ENCODE results near the gene TGFBR3L.
"Not testable (repeated sequence)": the region's sequence is repeated elsewhere in the genome, so short reads cannot be mapped to it uniquely, and the experiment has no call there.

TGFBR3L gene

DNA sequence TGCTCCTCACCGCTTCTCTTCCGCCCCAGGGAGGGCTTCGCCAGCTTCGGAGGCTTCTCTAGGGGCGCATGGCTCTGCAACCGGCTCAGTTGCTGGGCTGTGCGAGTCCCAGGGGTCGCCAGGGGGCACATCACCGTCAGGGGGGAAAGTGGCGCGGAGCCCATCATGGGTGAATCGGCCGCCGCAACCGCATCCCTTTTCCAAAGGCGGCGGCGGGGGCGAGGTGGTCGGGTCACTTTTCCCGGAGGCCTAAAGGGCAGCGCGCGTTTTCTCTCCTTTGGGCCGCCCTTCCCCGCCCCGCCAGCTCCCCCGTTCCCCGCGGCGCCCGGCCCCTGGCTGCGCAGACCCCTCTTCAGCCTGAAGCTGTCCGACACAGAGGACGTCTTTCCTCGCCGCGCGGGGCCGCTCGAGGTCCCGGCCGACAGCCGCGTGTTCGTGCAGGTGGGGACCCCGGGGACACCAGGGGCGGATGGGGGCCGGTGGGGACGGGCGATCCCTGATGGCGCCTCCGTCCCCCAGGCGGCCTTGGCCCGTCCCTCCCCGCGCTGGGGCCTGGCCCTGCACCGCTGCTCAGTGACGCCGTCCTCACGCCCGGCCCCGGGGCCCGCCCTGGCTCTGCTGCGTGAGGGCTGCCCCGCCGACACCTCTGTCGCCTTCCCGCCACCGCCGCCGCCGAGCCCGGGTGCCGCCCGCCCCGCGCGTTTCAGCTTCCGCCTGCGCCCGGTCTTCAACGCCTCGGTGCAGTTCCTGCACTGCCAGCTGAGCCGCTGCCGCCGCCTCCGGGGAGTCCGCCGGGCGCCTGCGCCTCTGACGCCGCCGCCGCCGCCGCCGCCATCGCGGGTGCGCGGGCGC is 1.7 kb downstream of the TGFBR3L start:
- DNase-seq (ENCODE audit: low read depth in 2 of 3, low spot score in 1 of 3), result peak; percentile 37 to 53 (median 44)

DNA sequence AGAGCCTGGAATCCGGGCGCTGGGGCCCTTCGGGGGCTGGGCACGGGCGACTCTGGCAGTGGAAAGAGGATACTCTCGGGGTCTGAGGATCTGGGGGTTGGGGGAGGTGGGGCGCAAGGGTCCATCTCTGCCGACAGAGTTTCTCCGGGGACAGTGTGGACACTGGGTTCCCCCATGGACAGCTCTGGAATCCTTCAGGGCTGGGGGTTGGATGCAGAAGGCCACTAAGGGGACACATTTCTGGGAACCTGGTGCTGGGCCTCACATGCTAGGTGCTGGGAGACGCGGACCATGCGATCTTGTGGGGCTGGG is 2.3 kb downstream of the TGFBR3L start:
- DNase-seq (ENCODE audit: low read depth in 2 of 3, low spot score in 1 of 3), result no peak

DNA sequence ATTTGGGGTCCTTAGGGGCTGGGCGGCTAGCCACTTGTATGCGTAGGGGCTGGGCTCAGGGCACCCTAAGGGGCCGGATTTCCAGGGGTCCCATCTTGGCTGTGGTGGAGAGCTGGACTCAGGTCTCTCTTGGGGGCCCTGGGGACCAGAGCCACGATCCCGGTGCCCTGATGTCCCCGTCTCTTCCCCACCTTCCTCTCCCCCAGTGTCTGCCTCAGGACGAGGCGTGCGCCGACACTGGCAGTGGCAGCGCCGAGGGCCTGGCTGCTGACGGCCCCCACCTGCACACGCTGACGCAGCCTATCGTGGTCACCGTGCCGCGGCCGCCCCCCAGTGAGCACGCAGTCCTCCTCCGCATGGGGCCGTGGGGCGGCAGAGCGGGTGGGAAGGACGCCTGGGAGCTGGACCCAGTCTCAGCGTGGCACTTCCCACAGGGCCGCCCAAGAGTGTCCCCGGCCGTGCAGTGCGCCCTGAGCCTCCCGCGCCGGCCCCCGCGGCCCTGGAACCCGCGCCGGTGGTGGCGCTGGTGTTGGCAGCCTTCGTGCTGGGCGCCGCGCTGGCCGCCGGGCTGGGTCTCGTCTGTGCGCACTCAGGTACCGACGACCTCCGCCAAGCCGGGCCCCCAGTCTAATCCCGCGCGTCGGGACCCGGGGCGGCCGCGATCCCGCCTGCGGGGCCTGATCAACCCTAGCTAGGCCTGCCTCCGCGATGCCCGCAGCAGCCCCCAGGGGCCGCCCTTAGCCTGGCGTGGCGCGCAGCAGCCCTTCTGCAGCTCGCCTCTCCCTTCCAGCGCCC is 2.8 kb downstream of the TGFBR3L start:
- DNase-seq (ENCODE audit: low read depth in 2 of 3, low spot score in 1 of 3), result peak in 2 of 3 donors; percentile 30 to 39

DNA sequence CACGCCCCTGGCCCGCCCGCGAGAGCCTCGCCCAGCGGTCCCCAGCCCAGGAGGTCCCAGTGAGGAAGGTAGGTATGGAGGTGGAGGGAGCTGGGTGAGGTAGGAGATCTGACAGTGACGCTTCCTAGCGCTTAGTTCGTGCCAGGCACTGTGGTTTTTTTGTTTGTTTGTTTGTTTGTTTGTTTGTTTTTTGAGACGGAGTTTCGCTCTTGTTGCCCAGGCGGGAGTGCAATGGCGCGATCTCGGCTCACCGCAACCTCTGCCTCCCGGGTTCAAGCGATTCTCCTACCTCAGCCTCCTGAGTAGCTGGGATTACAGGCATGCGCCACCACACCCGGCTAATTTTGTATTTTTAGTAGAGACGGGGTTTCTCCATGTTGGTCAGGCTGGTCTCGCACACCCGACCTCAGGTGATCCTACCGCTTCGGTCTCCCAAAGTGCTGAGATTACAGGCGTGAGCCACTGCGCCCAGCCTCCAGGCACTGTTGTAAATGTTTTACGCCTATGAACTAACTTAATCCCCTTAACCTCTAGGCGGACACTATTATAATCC is 3.5 kb downstream of the TGFBR3L start:
- not testable (repeated sequence) for DNase-seq (ENCODE audit: low read depth in 2 of 3, low spot score in 1 of 3)

DNA sequence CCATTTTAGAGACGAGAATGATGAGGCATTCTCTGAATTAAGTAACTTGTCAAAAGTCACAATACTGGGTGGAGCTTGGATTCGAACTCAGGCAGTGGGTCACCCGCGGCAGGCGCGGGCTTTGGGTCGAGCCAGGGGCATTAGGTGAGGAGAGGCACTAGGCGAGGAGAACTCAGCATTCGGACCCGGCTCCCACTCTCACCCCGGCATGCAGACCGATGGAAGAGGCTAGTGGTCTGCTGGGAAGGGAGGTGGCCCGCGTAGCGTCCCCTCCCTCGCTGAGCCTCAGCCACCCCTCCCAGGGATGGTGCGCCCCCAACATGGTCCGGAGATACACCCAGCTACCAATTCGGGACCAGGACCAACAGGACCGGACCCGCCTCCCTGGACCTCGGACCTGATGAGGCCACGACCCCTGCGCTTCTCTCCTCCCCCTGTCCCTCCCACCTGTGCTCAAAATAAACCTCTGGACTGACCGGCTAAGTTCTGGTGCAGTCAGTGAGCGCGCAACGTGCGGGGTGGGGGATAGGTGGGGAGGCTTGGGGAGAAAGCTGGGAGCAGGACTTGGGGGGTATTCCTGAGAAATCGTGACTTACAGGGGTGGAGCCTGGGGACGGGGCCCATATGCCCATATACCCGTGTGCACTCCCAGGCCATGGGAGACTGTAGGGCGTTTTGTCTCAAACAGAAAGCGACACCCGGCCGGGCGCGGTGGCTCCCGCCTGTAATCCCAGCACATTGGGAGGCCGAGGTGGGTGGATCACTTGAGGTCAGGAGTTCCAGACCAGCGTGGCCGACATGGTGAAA is 4.2 kb downstream of the TGFBR3L start:
- no peak for DNase-seq (ENCODE audit: low read depth in 2 of 3, low spot score in 1 of 3)

DNA sequence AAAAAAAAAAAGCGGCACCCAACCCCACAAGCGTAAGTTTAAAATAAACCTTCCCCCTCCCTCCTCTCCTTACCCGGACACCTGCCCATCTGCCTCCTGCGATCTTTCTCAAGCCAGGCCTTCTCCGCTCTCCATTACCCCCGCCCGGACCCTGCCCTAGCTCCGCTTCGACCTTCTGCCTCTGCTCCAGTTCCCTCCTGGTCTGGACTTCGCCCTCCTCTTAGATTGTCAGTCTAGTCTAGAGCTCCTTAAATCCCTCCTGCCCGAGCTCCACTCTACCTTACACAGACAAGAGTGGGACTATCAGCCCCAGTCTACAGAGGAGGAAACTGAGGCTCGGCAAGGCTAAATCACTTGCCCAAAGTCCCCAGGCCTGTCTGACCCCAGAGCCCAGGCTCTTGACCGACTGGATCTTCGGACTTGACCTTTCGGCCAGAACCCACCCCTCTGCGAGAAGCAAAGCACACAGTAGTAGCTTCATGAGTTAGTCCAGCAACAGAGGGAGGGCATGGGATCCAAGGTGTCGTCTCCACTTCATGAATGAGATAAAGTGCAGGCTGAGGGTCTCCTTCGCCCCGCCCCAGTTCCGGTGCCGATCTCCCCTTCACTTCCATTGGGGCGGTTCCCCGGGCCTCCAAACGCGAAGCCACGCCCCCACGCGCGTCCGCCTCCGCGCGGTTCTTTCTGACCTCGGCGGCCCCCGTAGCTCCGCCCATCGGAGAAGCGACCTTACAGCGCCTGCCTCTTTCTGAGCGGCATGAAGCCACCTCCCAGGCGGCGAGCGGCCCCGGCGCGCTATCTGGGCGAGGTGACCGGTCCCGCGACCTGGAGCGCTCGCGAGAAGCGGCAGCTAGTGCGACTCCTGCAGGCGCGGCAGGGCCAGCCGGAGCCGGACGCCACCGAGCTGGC is 5.2 kb downstream of the TGFBR3L start, which contains the start of gene SNAPC2:
TSS of gene SNAPC2 (plus strand) at position 729 of the 909 bp plus-strand sequence. CDS start at position 758, 29 bp downstream.
- DNase-seq (ENCODE audit: low read depth in 2 of 3, low spot score in 1 of 3), result peak; percentile 94 to 95 (median 95)

DNA sequence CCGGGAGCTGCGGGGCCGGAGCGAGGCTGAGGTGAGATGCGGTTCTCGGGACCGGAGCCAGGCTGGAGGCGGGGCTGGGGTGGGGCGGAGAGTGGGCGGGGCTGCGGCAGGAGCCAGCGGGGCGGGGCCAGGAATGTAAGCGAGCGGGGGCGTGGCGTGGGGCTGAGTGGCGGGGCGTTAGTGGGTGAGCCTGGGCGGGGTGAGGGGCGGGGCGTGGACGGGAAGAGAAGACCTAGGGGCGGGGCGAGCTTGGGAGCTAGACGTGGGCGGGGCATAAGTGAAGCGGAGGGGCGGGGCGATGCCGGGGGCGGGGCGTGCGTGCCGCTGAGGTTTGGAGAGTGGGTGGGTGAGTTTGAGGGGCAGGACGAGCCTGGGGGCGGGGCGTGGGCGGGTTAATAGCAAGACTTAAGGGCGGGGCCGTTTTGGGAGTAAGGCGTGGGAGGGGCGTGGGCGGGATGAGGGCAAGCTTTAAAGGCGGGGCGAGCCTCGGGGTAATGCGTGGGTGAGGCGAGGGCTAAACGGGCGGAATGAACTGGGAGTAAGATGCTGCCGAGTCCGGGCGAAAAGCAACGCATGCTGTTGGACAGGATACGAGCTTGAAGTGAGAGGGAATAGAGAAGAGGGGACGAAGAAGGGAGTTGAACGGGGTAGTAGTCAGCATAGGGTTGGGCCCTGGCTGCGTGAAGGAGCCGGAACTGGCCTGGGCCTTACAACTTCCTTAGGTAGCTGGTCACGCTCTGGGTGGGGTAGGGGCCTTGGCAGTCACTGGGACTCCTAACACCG is 6.1 kb downstream of the TGFBR3L start:
- peak; percentile 99 to 100 (median 99) for DNase-seq (ENCODE audit: low read depth in 2 of 3, low spot score in 1 of 3)

DNA sequence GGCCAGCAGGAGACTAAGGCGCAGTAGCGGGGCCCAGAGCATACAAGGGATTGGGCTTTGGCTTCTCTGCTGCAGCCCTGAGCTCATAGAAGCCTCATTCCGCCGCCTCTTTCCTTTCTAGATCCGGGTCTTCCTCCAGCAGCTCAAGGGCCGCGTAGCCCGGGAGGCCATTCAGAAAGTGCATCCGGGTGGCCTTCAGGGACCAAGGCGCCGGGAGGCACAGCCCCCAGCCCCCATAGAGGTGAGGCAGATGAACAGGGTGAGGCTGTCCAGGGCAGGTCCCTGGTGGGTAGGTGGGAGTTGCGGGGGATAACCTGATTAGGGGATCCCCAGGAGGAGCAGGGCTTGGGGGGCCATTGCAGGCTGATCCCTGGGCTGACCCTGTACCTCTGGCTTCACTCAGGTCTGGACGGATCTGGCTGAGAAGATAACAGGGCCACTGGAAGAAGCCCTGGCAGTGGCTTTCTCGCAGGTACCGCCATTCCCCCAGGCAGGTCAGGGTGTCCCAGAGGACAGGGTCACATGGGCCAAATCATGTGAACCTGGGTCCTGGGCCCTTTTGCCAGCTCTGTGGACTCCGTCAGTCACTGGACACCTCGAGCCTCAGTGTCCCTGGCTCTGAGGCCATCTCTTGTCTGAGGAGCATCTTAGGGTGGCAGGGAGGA is 6.8 kb downstream of the TGFBR3L start:
- no peak for DNase-seq (ENCODE audit: low read depth in 2 of 3, low spot score in 1 of 3)

DNA sequence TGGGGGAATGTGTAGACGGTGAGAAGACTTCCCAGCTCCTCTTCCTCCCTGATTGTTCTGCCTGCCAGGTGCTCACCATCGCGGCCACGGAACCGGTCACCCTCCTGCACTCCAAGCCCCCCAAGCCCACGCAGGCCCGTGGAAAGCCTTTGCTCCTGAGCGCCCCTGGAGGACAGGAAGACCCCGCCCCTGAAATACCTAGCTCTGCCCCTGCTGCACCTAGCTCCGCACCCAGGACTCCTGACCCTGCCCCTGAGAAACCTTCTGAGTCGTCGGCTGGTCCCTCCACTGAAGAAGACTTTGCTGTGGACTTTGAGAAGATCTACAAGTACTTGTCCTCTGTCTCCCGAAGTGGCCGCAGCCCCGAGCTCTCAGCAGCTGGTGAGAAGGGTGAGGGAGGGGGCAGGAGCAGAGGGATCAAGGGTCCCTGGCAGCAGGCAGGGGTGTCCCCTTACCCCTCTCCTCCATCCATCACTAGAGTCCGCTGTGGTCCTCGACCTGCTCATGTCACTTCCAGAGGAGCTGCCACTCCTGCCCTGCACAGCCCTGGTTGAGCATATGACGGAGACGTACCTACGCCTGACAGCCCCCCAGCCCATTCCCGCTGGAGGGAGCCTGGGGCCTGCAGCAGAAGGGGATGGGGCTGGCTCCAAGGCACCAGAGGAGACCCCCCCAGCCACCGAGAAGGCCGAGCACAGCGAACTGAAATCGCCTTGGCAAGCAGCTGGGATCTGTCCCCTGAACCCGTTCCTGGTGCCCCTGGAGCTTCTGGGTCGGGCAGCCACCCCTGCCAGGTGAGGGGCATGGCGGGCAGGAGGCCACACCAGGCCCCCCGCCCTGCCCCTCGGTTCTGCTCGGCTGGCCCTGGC is 7.6 kb downstream of the TGFBR3L start:
- no peak for DNase-seq (ENCODE audit: low read depth in 2 of 3, low spot score in 1 of 3)

DNA sequence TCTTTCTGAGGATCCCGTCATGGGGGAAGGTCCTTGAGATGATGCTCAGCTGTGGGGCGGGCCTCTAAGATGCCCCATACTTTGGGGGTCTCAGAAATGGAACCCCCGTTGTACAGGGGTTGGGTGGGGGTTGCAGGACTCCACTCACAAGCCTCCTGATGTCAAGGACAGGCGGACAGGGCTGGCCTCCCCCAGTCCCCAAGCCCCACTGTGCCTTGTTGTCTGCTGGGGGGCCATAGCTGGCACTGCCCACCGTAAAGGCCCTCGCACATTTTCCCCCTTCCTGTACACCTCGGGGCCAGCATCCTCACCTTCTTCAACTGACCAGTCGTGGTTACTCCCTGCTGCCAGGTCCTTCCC is 8.2 kb downstream of the TGFBR3L start:
- no peak for DNase-seq (ENCODE audit: low read depth in 2 of 3, low spot score in 1 of 3)

DNA sequence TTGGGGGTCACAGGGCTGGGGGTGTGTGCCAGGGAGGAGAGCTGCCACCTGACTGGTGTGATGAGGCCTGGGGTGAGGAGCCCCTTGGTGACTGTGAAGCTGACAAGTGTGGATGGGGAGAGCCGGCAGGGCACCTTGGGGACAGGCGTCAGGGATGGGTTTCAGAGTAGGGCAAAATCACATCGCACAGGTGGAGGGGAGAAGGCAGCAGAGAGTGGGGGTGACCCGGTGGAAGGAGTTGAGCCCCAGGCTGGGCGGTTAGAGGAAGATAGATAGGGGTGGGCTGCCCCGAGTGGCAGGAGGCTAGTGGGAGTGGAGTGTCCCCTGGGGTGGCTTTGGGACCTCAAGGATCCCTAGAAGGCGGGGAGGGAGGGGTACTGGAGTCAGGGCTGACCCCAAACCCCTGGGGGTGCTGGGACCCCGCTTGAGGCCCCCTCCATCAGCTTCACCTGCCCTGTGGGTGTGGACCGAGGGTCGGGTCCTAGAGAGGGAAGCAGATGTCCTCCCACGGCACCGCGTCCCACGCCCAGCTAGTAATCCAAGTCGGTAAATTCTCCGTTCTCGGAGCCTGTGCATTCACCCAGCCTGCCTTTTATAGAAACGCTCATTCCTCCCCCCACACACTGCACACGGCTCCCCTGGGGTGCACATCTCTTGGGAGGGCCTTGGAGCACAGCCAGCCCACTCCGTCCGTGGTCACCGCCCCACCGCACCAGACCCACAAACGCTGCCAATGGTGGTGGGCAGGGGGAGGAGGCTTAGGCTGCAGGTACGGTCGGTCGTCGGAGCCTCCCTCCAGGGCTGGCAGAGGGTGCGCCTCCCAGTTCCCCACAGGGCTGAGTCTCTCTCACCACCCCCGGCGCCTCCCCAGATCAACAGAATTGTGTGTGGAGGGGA is 8.9 kb downstream of the TGFBR3L start:
- no peak for DNase-seq (ENCODE audit: low read depth in 2 of 3, low spot score in 1 of 3)

DNA sequence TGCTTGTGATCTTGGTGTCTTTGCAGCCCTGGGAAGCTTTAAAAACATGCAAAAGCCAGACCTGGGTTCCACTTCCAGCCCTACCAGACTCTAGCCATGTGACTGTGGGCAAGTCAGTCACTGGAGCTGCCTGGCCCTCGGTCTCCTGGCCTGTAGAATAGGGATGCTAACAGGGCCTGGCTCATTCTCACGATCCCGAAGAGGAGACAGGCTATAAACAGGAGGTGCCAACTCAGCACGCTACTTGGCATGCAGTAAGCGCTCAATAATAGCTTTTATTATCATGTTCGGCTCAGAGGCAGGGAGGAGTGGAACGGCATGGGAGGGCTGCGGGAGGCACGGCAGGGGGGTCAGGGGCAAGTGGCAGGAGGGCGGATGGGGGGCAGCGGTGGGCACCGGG is 9.6 kb downstream of the TGFBR3L start:
- DNase-seq (ENCODE audit: low read depth in 2 of 3, low spot score in 1 of 3), result no peak

DNA sequence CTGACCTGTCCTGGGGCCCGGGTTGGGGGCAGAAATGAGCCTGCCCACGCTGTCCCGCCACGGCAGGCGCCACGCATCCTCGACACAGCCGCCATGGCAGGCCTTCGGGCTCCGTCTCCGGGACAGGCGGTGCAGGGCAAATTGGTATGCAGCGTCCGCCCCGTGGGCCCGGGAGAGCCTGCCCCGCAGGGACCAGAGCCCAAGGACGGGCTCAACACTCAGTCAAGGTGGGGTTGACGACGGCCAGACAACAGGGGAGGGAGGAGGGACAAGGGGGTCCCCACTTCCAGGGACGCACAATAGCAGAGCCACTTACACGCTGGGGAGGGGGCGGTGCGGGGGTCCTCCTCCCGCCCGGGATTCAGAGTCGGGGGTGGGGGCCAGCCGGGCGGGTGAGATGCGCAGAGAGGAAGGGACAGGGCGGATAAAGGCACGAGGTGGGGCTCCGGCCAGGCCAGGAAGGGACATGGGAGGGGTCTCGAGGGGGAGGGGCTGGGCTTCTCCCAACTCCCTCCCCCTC is 10.1 kb downstream of the TGFBR3L start:
- no peak for DNase-seq (ENCODE audit: low read depth in 2 of 3, low spot score in 1 of 3)

DNA sequence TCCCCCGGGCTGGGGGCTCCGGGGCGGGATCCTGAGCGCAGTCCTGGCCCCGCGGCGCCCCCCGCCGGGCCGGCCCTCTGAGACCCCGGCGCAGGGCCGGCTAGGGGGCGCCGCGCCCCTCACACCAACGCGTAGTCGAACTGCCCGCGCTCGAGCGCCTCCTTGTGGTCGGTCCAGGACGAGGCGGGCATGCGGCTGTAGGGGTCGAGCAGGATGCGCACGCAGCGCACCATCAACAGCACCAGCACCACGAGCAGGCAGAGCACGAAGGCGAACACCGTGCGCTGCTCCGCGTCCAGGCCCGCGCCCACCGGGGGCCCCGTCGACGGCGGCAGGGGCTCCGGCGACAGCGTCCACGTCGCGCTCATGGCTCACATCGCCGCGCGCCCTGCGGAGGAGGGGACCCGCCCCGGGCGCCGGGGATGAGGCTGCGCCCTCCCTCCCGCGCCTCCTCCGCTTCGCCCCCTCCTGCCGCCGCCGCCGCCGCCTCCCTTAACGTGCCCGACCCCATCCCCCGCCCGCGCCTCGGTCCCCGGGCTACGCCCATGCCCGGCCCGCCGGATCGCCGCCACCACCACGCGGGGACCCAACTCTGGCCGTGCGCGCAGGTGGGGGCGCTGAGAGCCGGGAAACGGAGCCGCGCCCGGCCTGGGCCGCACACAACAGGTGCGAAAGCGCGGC is 10.7 kb downstream of the TGFBR3L start:
- peak; percentile 65 to 74 (median 66) for DNase-seq (ENCODE audit: low read depth in 2 of 3, low spot score in 1 of 3)

DNA sequence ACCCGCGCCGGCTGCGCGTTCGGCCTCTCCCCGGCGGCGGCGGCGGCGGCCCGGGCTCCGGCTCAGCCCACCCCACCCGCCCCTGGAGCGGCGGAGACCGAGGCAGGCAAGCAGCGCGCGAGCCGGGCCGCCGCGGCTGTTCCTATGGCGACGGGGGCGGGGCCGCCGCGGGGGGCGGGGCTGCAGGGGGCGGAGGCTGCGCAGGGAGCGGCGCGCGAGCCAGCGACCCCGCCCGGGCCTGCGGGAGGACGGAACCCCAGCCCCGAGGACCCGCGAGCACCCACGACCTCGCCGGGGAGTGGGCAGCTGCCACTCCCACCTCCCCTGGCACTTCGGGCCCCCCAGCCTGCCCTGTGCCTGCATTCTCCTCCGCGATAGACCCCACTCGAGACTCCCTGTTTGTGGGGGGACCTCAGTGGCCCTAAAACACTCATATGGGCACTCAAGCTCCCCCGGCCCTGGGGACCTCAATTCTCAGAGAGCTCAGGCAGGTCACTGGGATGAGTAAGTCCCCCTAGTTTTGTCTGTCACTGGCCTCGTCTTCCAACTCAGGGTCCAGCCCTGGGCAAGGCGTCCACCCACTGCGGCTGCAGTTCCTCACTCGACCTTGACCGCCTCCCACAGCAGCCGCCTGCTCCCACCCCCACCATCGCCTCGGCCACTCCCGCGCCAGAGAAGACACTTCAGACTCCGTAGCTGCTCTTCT is 11.5 kb downstream of the TGFBR3L start, which contains the start of gene CTXN1:
TSS of gene CTXN1 (minus strand) at position 115 of the 706 bp plus-strand sequence. CDS start 597 bp downstream, outside the sequence.
- peak; percentile 55 to 73 (median 68) for DNase-seq (ENCODE audit: low read depth in 2 of 3, low spot score in 1 of 3)
